GM12878 (cell line): ENCODE data around the gene NRP1. TPM values are rescaled to one million over a fixed set of nuclear protein-coding genes. Genes with fewer than 3 reads are reported as not detected.

Source experiments
- ATAC-seq: fragments of 200-7000 bp; cut with Tn5 transposase; 3 replicates; pipeline ENCODE4 v1.9.1; 2020; ENCODE audit warnings: mild to moderate bottlenecking, moderate library complexity
- BruUV-seq: library from RNA; stranded (reverse); fragments of 400-500 nt; replicated peaks from 2 replicates; lab custom pipeline; 2021; lab: Mats Ljungman, UMichigan
- CTCF ChIA-PET: fragments of 300-600 bp; sonication (Branson Sonifier 250); formaldehyde crosslinking; extraction: SDS; loops from one replicate; lab custom pipeline; 2021; ENCODE audit warnings: inconsistent platforms; lab: Yijun Ruan, JAX
- POLR2A ChIA-PET: fragments of 350-600 bp; formaldehyde crosslinking; extraction: SDS; loops from one replicate; lab custom pipeline; 2021; ENCODE audit warnings: inconsistent platforms; lab: Charles Lee
- RAD21 ChIA-PET: fragments of 300-600 bp; sonication (Branson Sonifier 250); formaldehyde crosslinking; loops from one replicate; lab custom pipeline; 2023; ENCODE audit warnings: antibody characterized with exemption; ENCODE audit not compliant: unreplicated experiment; lab: Charles Lee
- SMC1A ChIA-PET: fragments of 300-600 bp; sonication (Branson Sonifier 250); formaldehyde crosslinking; loops from one replicate; lab custom pipeline; 2023; ENCODE audit not compliant: unreplicated experiment, uncharacterized antibody; lab: Charles Lee
- DNase-seq: peaks from one replicate; pipeline ENCODE4 v3.0.0-alpha.2; 2011; ENCODE audit warnings: low read depth, low spot score
- FAIRE-seq: peaks from 3 replicates; lab custom pipeline; 2011; peaks lifted over from hg19 to GRCh38; lab: Jason Lieb, UNC
- H2AFZ ChIP-seq: 2 replicates; pipeline ENCODE4 v1.6.0; 2011; ENCODE audit warnings: low read depth, low read length, control low read depth; ENCODE audit not compliant: control insufficient read depth
- H3K27ac ChIP-seq: 2 replicates; pipeline ENCODE4 v1.5.1; 2011; ENCODE audit warnings: control low read depth; ENCODE audit not compliant: control insufficient read depth, insufficient read depth
- H3K27me3 ChIP-seq, 2 experiments: replicated peaks in 1 of 2; 2 replicates each; pipeline versions ENCODE4 v1.6.0 to v1.6.1; 2011; ENCODE audit warnings: low read length in 1 of 2; ENCODE audit not compliant: control insufficient read depth in 2 of 2, insufficient read depth in 2 of 2
- H3K36me3 ChIP-seq, 2 experiments: 2 replicates each; pipeline ENCODE4 v1.5.1; 2011; ENCODE audit warnings: low read length in 1 of 2; ENCODE audit not compliant: control insufficient read depth in 2 of 2, insufficient read depth in 2 of 2
- H3K4me1 ChIP-seq: 2 replicates; pipeline ENCODE4 v1.6.1; 2011; ENCODE audit warnings: mild to moderate bottlenecking, low read length, moderate library complexity, mixed read lengths; ENCODE audit not compliant: control insufficient read depth, insufficient read depth
- H3K4me2 ChIP-seq: 2 replicates; pipeline ENCODE4 v1.6.0; 2011; ENCODE audit warnings: control low read depth; ENCODE audit not compliant: control insufficient read depth, insufficient read depth
- H3K4me3 ChIP-seq: fragments of 200-600 bp; sonication (generic); 2 replicates; pipeline ENCODE4 v1.5.1; 2016
- H3K79me2 ChIP-seq: 2 replicates; pipeline ENCODE4 v1.6.0; 2011; ENCODE audit warnings: low read length; ENCODE audit not compliant: control insufficient read depth, insufficient read depth
- H3K9ac ChIP-seq: 2 replicates; pipeline ENCODE4 v1.8.0; 2011; ENCODE audit warnings: low read length, control low read depth, mixed read lengths; ENCODE audit not compliant: control insufficient read depth, insufficient read depth
- H3K9me3 ChIP-seq: replicated peaks from 3 replicates; pipeline ENCODE4 v1.5.1; 2011; ENCODE audit warnings: mild to moderate bottlenecking, low read length; ENCODE audit not compliant: control insufficient read depth, insufficient read depth
- H4K20me1 ChIP-seq: 2 replicates; pipeline ENCODE4 v1.6.0; 2011; ENCODE audit not compliant: control insufficient read depth, insufficient read depth
- BCL11A ChIP-seq: IDR thresholded peaks from 2 replicates; pipeline ENCODE4 v1.6.1; 2011; ENCODE audit warnings: low read depth, low read length
- GABPA ChIP-seq: IDR thresholded peaks from 2 replicates; pipeline ENCODE4 v1.6.1; 2014; ENCODE audit warnings: antibody characterized with exemption, low read depth, mild to moderate bottlenecking, inconsistent platforms
- IRF3 ChIP-seq: fragments of 450-650 bp; IDR thresholded peaks from 2 replicates; pipeline ENCODE4 v1.6.1; 2014; ENCODE audit warnings: mild to moderate bottlenecking
- MEF2B ChIP-seq: fragments of 450-650 bp; IDR thresholded peaks from 2 replicates; pipeline ENCODE4 v1.6.1; 2018; ENCODE audit warnings: mild to moderate bottlenecking, moderate library complexity; ENCODE audit not compliant: partially characterized antibody, poor library complexity, severe bottlenecking
- MLLT1 ChIP-seq: fragments of 450-650 bp; IDR thresholded peaks from 2 replicates; pipeline ENCODE4 v1.6.1; 2016; ENCODE audit warnings: mild to moderate bottlenecking
- NBN ChIP-seq: fragments of 450-650 bp; IDR thresholded peaks from 2 replicates; pipeline ENCODE4 v1.6.1; 2016
- NFYA ChIP-seq: IDR thresholded peaks from 2 replicates; pipeline ENCODE4 v1.6.1; 2011; ENCODE audit warnings: low read depth, mild to moderate bottlenecking, low read length, improper control_type of control experiment, borderline replicate concordance
- RUNX3 ChIP-seq: IDR thresholded peaks from 2 replicates; pipeline ENCODE4 v1.6.1; 2012; ENCODE audit warnings: low read length, inconsistent platforms
- SMARCA5 ChIP-seq: fragments of 450-650 bp; IDR thresholded peaks from 2 replicates; pipeline ENCODE4 v1.6.1; 2017; ENCODE audit warnings: mild to moderate bottlenecking
- SMC3 ChIP-seq: IDR thresholded peaks from 2 replicates; pipeline ENCODE4 v1.6.1; 2011; ENCODE audit warnings: low read length, improper control_type of control experiment, borderline replicate concordance
- SUPT20H ChIP-seq: IDR thresholded peaks from 2 replicates; pipeline ENCODE4 v1.6.1; 2011; ENCODE audit warnings: low read depth, mild to moderate bottlenecking, low read length, moderate library complexity, borderline replicate concordance; ENCODE audit not compliant: control insufficient read depth
- TCF12 ChIP-seq: IDR thresholded peaks from 2 replicates; pipeline ENCODE4 v1.6.1; 2011; ENCODE audit warnings: low read depth, mild to moderate bottlenecking, low read length
- ZBTB33 ChIP-seq: fragments of 450-650 bp; IDR thresholded peaks from 2 replicates; pipeline ENCODE4 v1.6.1; 2017; ENCODE audit warnings: mild to moderate bottlenecking
- WGBS: methylation state at CpG from one replicate; pipeline ENCODE4 v1.1.6; 2016; ENCODE audit warnings: low lambda C conversion rate; ENCODE audit not compliant: insufficient replicate concordance, insufficient coverage; ENCODE audit errors: missing lambda C conversion rate; 5-methylcytosine and 5-hydroxymethylcytosine counted together
- in situ Hi-C: fragments of 300-500 bp; cut with MboI; formaldehyde crosslinking; loops from 9 replicates; pipeline ENCODE4 v1.14.3; 2018; ENCODE audit warnings: mixed read lengths
- intact Hi-C: fragments of 100-400 bp; cut with micrococcal nuclease; formaldehyde crosslinking; loops from one replicate; pipeline ENCODE4 v1.14.2; 2022; ENCODE audit not compliant: unreplicated experiment
- polyA plus RNA-seq, 11 experiments: library from polyadenylated mRNA; depleted of rRNA in 4 of 11; unstranded in 6 of 11; stranded (reverse) in 5 of 11; fragments of >200 nt; fragmentation: Nextera tagmentation in 4 of 11; fragmentation: Illumina TruSeq in 1 of 11; extraction: Ambion mirVana in 4 of 11; extraction: Trizol in 1 of 11; gene quantifications; 1 replicate in 1 of 11; 2 replicates in 10 of 11; pipeline versions ENCODE4 v1.2.1 to v1.2.3, GENCODE V29; 2011 to 2016; ENCODE audit warnings: inconsistent platforms in 2 of 11, missing spikeins in 2 of 11, low read depth in 1 of 11
- total RNA-seq, 4 experiments: library from RNA; depleted of rRNA in 3 of 4; stranded (reverse); fragments of >200 nt in 3 of 4; fragmentation: Illumina TruSeq in 1 of 4; extraction: Trizol in 1 of 4; gene quantifications; 2 replicates each; pipeline versions ENCODE4 v1.2.1 to v1.2.3, GENCODE V29; 2013 to 2021

NRP1 gene
- total and polyA plus RNA-seq, 10 of the 15 experiments (the other 5 are each of a cell fraction or from before 2014, with no cell fraction given), result 0.11 to 12.1 (median 0.52) TPM

GRCh38 chr10:33347211-33347610 is 12.7 kb upstream of the NRP1 start:
- no TSS peak for BruUV-seq
- H4K20me1 ChIP-seq, result no peaks in the 10 kb centered on the region
- H3K4me1 ChIP-seq, result no peaks in the 10 kb centered on the region
- no peak overlapping the region for H3K4me3 ChIP-seq
- DNase-seq, result no peak
- CTCF ChIA-PET, result interaction anchor here (1.0 to 1.8 kb wide), 3 partner anchors 9 to 14 kb away, joined by 3 to 5 read pairs (median 3); no protein-coding TSS in a partner anchor
- H3K9ac ChIP-seq, result no peak overlapping the region
- no peaks in the 10 kb centered on the region for H3K27me3 ChIP-seq
- H3K36me3 ChIP-seq, result no peaks in the 10 kb centered on the region
- H3K4me2 ChIP-seq, result no peak overlapping the region
- H2AFZ ChIP-seq, result no peak overlapping the region
- SMC1A ChIA-PET, result interaction anchor here (0.9 to 1.6 kb wide), 2 partner anchors 15 to 215 kb away, joined by 3 read pairs; no protein-coding TSS in a partner anchor
- no peak overlapping the region for H3K27ac ChIP-seq
- RAD21 ChIA-PET, result interaction anchor here (0.6 to 1.0 kb wide), 3 partner anchors 18 to 614 kb away, joined by 3 read pairs; no protein-coding TSS in a partner anchor
- TF ChIP-seq NBN (no peak), NFYA (no peak), BCL11A (no peak), SUPT20H (no peak), TCF12 (no peak), RUNX3 (no peak), MLLT1 (no peak), SMC3 (no peak), MEF2B (no peak), ZBTB33 (no peak), SMARCA5 (no peak), IRF3 (no peak), GABPA (no peak)
- ATAC-seq, result no peak
- in situ Hi-C loops, result no loop called here
- WGBS, result 23% methylated on average over 2 of the region's 2 CpGs
- POLR2A ChIA-PET, result no interaction called here
- FAIRE-seq, result no peak
- intact Hi-C loops, result no loop called here
- H3K9me3 ChIP-seq, result no peaks in the 10 kb centered on the region
- H3K79me2 ChIP-seq, result no peaks in the 10 kb centered on the region
